HepG2 (cell line): ENCODE measurements around the gene SMIM10L2A. TPM values are rescaled to one million over a fixed set of nuclear protein-coding genes. Genes with fewer than 3 reads are reported as not detected.
"Not testable (repeated sequence)": the region's sequence is repeated elsewhere in the genome, so short reads cannot be mapped to it uniquely, and the experiment has no call there.

Experiments used
- ATAC-seq: fragments of 200-7000 bp; cut with Tn5 transposase; 3 replicates; pipeline ENCODE4 v1.9.1; 2020; ENCODE audit warnings: mild to moderate bottlenecking, moderate library complexity
- BruUV-seq: library from RNA; stranded (reverse); fragments of 400-500 nt; replicated peaks from 2 replicates; lab custom pipeline; 2021; lab: Mats Ljungman, UMichigan
- CTCF ChIA-PET: fragments of 300-600 bp; formaldehyde crosslinking; extraction: SDS; loops from one replicate; lab custom pipeline; 2021; ENCODE audit warnings: low total read pairs, inconsistent platforms, low intra/inter-chr PET ratio; lab: Yijun Ruan, JAX
- POLR2A ChIA-PET: fragments of 350-600 bp; sonication (Branson Sonifier 250); formaldehyde crosslinking; loops from one replicate; lab custom pipeline; 2020; ENCODE audit warnings: antibody characterized with exemption, inconsistent platforms; lab: Yijun Ruan, JAX
- DNase-seq: peaks from one replicate; pipeline ENCODE4 v3.0.0-alpha.2; 2015; ENCODE audit warnings: low spot score
- FAIRE-seq: peaks from 3 replicates; lab custom pipeline; 2011; peaks lifted over from hg19 to GRCh38; lab: Jason Lieb, UNC
- H2AFZ ChIP-seq: one replicate; pipeline ENCODE4 v1.6.1; 2011; ENCODE audit warnings: low read length, inconsistent platforms
- H3K27ac ChIP-seq: fragments of 300-600 bp; 3 replicates; pipeline ENCODE4 v1.8.0; 2011; ENCODE audit warnings: mixed run types, mild to moderate bottlenecking, mixed read lengths, low read length, inconsistent platforms; ENCODE audit not compliant: insufficient read depth; ENCODE audit errors: extremely low read length
- H3K27me3 ChIP-seq, 2 experiments: fragments of 200-600 bp in 1 of 2; 2 replicates in 1 of 2; 3 replicates in 1 of 2; pipeline versions ENCODE4 v1.6.0 to v1.8.0; 2011; ENCODE audit warnings: low read length in 2 of 2, mild to moderate bottlenecking in 2 of 2, moderate library complexity in 2 of 2, inconsistent platforms in 1 of 2; ENCODE audit not compliant: insufficient read depth in 2 of 2, control insufficient read depth in 1 of 2
- H3K36me3 ChIP-seq, 2 experiments: fragments of 200-600 bp in 1 of 2; replicated peaks in 1 of 2; 2 replicates in 1 of 2; 3 replicates in 1 of 2; pipeline versions ENCODE4 v1.5.1 to v1.8.0; 2011; ENCODE audit warnings: low read length in 2 of 2, inconsistent platforms in 1 of 2; ENCODE audit not compliant: insufficient read depth in 2 of 2, control insufficient read depth in 1 of 2
- H3K4me1 ChIP-seq: 2 replicates; pipeline ENCODE4 v1.5.1; 2012; ENCODE audit warnings: low read length, inconsistent platforms; ENCODE audit not compliant: insufficient read depth
- H3K4me2 ChIP-seq: 2 replicates; pipeline ENCODE4 v1.6.0; 2011; ENCODE audit warnings: low read depth, low read length, inconsistent platforms
- H3K4me3 ChIP-seq, 3 experiments: fragments of 200-600 bp in 1 of 3; sonication (generic), shearing (Covaris generic) in 1 of 3; replicated peaks in 1 of 3; 2 replicates each; pipeline ENCODE4 v1.5.1; 2011 to 2016; ENCODE audit warnings: low read length in 3 of 3, inconsistent platforms in 2 of 3, low read depth in 2 of 3, mild to moderate bottlenecking in 2 of 3, control low read depth in 1 of 3, mixed read lengths in 1 of 3; ENCODE audit not compliant: insufficient read depth in 1 of 3
- H3K79me2 ChIP-seq: one replicate; pipeline ENCODE4 v1.6.1; 2011; ENCODE audit warnings: low read length, inconsistent platforms; ENCODE audit not compliant: insufficient read depth
- H3K9ac ChIP-seq: 2 replicates; pipeline ENCODE4 v1.6.0; 2011; ENCODE audit warnings: mild to moderate bottlenecking, low read depth, low read length, inconsistent platforms; ENCODE audit not compliant: insufficient read depth
- H3K9me3 ChIP-seq: 2 replicates; pipeline ENCODE4 v1.5.1; 2012; ENCODE audit warnings: mild to moderate bottlenecking, low read length
- H4K20me1 ChIP-seq: 2 replicates; pipeline ENCODE4 v1.6.0; 2011; ENCODE audit warnings: inconsistent platforms, mild to moderate bottlenecking, low read length, moderate library complexity; ENCODE audit not compliant: insufficient read depth
- AHR ChIP-seq: IDR thresholded peaks from 2 replicates; pipeline ENCODE4 v1.6.1; 2018; ENCODE audit warnings: missing genetic modification reagents, missing compliant biosample characterization
- FLYWCH1 ChIP-seq: sonication (generic); formaldehyde crosslinking; IDR thresholded peaks from 2 replicates; pipeline ENCODE4 v1.8.1; 2023; ENCODE audit warnings: mild to moderate bottlenecking, missing genetic modification reagents
- JUND ChIP-seq: sonication (generic); formaldehyde crosslinking; IDR thresholded peaks from 2 replicates; pipeline ENCODE4 v1.8.0; 2022; ENCODE audit warnings: mild to moderate bottlenecking, missing genetic modification reagents
- MLX ChIP-seq: IDR thresholded peaks from 2 replicates; pipeline ENCODE4 v1.6.1; 2016
- MYNN ChIP-seq: sonication (generic); formaldehyde crosslinking; IDR thresholded peaks from 2 replicates; pipeline ENCODE4 v1.4.0; 2020; ENCODE audit warnings: mild to moderate bottlenecking, low read depth, missing genetic modification reagents
- POLR2AphosphoS5 ChIP-seq: IDR thresholded peaks from 2 replicates; pipeline ENCODE4 v1.6.1; 2012; ENCODE audit warnings: low read depth, low read length
- POLR2G ChIP-seq: fragments of 200-400 bp; formaldehyde crosslinking; IDR thresholded peaks from 2 replicates; pipeline ENCODE4 v1.6.1; 2018; ENCODE audit warnings: mild to moderate bottlenecking, low read depth, low read length, moderate library complexity
- RFXANK ChIP-seq: IDR thresholded peaks from 2 replicates; pipeline ENCODE4 v1.6.1; 2016
- SIN3A ChIP-seq: IDR thresholded peaks from 2 replicates; pipeline ENCODE4 v1.6.1; 2011; ENCODE audit warnings: low read depth, mild to moderate bottlenecking, control low read depth, low read length, borderline replicate concordance
- TGIF2 ChIP-seq: IDR thresholded peaks from 2 replicates; pipeline ENCODE4 v1.6.1; 2016; ENCODE audit warnings: control low read depth, missing compliant biosample characterization
- WGBS: methylation state at CpG from one replicate; pipeline ENCODE4 v1.1.6; 2017; ENCODE audit warnings: low lambda C conversion rate; 5-methylcytosine and 5-hydroxymethylcytosine counted together
- in situ Hi-C: cut with HindIII; loops from 2 replicates; pipeline ENCODE4 v1.10.0; 2017; ENCODE audit warnings: low pct_unique_long_range_greater_than_20kb; ENCODE audit not compliant: extremely low pct_ligation_motif_present
- intact Hi-C: fragments of 100-400 bp; cut with micrococcal nuclease; formaldehyde crosslinking; loops from one replicate; pipeline ENCODE4 v1.10.0; 2022; ENCODE audit not compliant: unreplicated experiment
- polyA plus RNA-seq, 8 experiments: library from polyadenylated mRNA; depleted of rRNA in 3 of 8; stranded (reverse) in 7 of 8; unstranded in 1 of 8; fragments of >200 nt; fragmentation: Illumina TruSeq in 4 of 8; extraction: Trizol in 4 of 8; gene quantifications; 2 replicates each; pipeline versions ENCODE4 v1.2.1 to v1.2.3, GENCODE V29; 2011 to 2016; ENCODE audit warnings: low read depth in 4 of 8, missing spikeins in 1 of 8, mixed read lengths in 1 of 8; ENCODE audit not compliant: insufficient read depth in 1 of 8
- total RNA-seq, 5 experiments: library from RNA; depleted of rRNA; stranded (reverse); fragments of >200 nt; fragmentation: Illumina TruSeq; extraction: Trizol; gene quantifications; 2 replicates each; pipeline ENCODE4 v1.2.3, GENCODE V29; 2016; ENCODE audit warnings: low read depth in 1 of 5

The SMIM10L2A gene
- total and polyA plus RNA-seq, 2 of the 13 experiments (the other 11 are each of a cell fraction or from before 2014, with no cell fraction given): not detected

- no peak for TF ChIP-seq SIN3A
- no peak for TF ChIP-seq MYNN
Measured at GRCh38 chrX:135397652-135398051, 24.1 kb upstream of the SMIM10L2A start (continued).

GRCh38 chrX:135403374-135403773 is 18.4 kb upstream of the SMIM10L2A start:
- H3K27me3 ChIP-seq: no peaks in the 10 kb centered on the region
- no peaks in the 10 kb centered on the region for H4K20me1 ChIP-seq
- CTCF ChIA-PET: no interaction called here
- no peak overlapping the region for H3K4me3 ChIP-seq
- POLR2A ChIA-PET: no interaction called here
- FAIRE-seq (no peak), ATAC-seq (no peak), DNase-seq (no peak)
- H3K4me2 ChIP-seq: no peak overlapping the region
- no peaks in the 10 kb centered on the region for H3K36me3 ChIP-seq
- no TSS peak for BruUV-seq
- H3K79me2 ChIP-seq: no peaks in the 10 kb centered on the region
- H3K4me1 ChIP-seq: no peaks in the 10 kb centered on the region
- H3K27ac ChIP-seq: no peak overlapping the region
- in situ Hi-C loops: no loop called here
- intact Hi-C loops: no loop called here
- H3K9me3 ChIP-seq: no peaks in the 10 kb centered on the region
- H3K9ac ChIP-seq: no peak overlapping the region
- no peak overlapping the region for H2AFZ ChIP-seq
- TF ChIP-seq TGIF2 (CRISPR knock-in tag) (no peak), MLX (CRISPR knock-in tag) (no peak), POLR2AphosphoS5 (no peak), RFXANK (CRISPR knock-in tag) (no peak), POLR2G (no peak), FLYWCH1 (CRISPR knock-in tag) (no peak), JUND (CRISPR knock-in tag) (no peak), AHR (CRISPR knock-in tag) (no peak)

- H3K36me3 ChIP-seq, H3K9ac ChIP-seq, H4K20me1 ChIP-seq, ATAC-seq, H2AFZ ChIP-seq, H3K27ac ChIP-seq, H3K79me2 ChIP-seq, CTCF ChIA-PET, H3K4me2 ChIP-seq, in situ Hi-C loops, H3K9me3 ChIP-seq, DNase-seq, H3K27me3 ChIP-seq, H3K4me3 ChIP-seq, BruUV-seq, H3K4me1 ChIP-seq, POLR2A ChIA-PET, FAIRE-seq, intact Hi-C loops: not testable (repeated sequence)
- 0% methylated on average over 3 of the region's 12 CpGs for WGBS
Measured at GRCh38 chrX:135406428-135406827, 15.3 kb upstream of the SMIM10L2A start.
